GM19324 (cell line): Measurements from ENCODE around the gene CDC42BPB.

Source experiments
- ATAC-seq: cut with Tn5 transposase; IDR thresholded peaks from one replicate; pipeline ENCODE4 v1.9.1; 2021; ENCODE audit warnings: mild to moderate bottlenecking, moderate library complexity; ENCODE audit not compliant: unreplicated experiment, low FRiP score

Gene CDC42BPB

DNA sequence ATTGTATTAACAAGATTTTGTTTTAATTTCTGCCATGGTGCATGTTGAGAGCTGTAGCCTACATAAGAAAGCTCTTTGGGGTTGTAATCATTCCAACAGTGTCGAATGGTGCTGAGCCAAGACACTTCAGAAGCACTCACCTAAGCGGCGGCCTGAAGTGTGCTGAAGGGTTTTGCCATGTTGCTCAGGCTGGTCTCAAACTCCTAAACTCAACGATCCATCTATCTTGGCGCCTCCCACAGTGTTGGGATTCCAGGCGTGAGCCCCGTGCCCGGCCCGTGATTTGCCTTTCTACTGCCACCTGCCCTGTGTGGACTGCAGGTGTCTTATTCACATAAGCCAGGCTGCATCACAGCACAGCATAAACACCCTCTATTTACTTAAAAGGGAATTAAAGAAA is 86.0 kb downstream of the CDC42BPB start:
- ATAC-seq = no peak

DNA sequence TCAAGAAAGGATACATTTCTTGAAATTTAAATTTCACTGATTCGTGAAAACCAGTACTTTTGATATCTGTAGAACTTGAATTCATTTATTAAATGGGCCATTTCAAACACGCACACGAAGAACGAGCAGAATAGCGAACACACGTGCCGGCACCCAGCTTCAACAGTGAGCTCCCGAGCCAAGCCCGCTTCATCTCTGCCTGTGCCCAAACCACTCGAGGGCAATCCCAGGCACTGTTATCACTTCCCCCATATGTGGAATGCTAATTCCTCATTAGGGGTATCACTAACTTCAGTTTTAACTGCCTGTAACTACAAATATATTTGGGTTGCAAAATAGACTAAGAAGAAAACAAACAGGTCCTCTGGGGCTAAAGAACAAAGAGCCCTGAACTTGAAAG is 86.9 kb downstream of the CDC42BPB start:
- ATAC-seq = no peak

DNA sequence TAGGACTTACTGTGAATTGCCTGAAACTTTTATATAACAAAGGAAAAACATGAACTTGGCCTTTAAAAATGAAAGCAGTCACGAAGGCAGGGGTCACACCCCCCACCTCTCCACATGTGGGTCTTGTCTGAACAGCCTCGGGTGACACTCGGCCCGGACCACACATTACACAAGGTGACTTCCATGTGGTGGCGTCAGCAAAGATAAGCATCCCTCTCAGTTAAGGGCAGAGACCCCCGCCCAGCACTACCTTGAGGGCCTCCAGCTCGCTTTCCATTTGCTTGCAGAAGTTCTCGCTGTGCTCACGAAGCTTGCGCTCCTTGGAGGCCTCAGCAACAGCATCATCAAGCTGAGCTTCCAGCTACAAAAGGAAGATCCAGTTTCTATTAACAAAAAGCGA is 87.4 kb downstream of the CDC42BPB start:
- ATAC-seq = no peak

DNA sequence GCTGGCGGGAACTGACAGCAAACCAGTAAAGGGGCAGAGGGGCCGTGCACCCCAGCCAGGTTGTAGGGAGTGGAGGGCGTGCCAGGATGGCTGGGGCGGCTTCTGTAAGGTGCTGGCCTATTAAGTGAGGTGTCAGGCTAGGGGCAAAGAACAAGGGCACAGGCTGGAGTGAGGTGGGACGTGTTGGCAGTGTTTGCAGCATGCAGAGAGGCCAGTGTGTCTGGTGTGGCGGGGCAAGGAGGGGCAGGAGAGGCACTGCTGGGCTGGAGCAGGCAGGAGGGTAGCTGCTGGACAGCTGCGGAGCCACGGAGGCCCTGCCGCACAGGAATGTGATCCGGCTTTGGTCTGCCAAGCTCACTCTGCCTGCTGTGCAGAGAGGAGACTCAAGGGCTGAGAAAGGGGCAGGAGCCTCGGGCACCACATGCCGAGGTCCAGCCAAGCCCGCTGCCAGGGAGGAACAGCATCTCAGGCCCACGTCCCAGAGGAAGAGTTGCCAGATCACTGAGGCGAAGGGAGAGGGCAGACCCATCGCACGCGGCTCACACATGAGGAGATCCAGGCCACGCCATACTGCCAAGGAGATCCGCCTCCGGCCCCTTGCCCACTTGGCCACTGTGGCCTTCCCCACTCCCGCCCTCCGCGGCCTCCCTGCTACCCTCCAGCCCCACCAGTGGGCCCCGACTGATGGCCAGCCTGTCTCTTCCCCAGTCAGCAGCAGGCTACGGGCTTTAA is 88.1 kb downstream of the CDC42BPB start:
- ATAC-seq = no peak

DNA sequence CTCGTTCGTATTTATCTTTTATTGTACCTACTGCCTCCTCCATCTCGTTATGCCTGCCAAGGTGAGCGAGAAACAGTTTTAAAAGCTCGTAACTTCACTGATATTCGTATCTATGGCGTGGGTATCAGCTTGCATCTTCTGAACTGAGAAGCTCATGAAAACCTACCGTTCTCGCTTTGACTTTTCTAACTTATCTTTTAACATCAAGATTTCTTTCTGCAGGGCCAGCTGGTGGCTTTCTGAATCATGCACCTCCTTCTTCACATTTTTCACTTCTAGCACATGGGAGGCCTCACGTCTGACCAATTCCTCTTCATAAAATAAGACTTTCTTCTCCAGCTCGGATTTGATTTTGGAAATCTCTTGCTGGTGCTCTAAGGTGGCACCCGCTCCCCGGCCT is 89.0 kb downstream of the CDC42BPB start:
- ATAC-seq = no peak

DNA sequence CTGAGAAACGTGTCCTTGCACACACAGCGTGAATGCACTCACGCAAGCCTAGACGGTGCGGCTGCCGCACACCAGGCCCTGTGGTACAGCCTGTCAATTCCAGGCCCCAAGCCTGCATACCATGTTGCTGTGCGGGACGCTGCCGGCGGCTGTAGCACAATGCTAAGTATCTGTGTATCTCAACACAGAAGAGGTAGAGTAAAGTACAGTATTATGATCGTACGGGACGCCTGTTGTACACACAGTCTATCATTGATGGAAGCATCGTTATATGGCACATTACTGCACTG is 89.9 kb downstream of the CDC42BPB start:
- no peak for ATAC-seq

DNA sequence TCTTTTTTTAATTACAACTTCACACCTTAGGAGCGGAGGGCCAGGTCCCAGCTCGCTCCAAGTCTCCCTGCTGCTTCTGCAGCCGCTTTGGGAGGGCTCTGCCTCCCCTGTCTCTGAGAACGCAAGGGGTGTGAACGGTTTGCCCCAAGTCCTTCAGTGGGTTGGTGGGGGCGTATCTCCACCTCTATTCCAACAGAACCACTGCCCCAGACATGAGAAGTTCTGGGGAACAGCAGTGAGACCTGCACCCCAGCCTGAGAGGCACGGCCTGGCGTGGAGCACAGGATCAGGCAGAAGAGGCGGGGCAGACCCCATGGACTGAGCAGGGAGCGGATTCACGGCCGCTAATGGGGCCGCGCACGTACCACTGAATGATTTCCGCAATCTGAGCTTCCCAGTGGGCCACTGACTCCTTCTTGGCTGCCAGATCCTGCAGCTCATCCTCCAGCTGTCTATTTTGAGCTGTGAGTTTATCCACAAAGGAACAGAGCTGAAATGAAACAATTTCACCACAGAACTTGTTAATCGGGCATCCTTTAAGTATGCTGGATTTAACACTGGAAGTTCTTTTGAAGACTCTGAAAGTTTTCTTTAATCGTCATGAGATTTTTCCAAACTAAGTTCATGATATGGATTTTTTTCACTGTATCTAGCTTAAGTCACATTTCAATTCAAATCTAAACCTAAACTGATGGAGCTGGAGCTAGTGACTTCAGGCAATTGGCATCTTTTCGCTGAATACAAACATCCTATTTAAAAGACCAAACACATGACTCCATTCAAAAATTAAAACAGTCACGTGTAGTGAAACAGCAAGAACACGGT is 90.5 kb downstream of the CDC42BPB start:
- no peak for ATAC-seq

DNA sequence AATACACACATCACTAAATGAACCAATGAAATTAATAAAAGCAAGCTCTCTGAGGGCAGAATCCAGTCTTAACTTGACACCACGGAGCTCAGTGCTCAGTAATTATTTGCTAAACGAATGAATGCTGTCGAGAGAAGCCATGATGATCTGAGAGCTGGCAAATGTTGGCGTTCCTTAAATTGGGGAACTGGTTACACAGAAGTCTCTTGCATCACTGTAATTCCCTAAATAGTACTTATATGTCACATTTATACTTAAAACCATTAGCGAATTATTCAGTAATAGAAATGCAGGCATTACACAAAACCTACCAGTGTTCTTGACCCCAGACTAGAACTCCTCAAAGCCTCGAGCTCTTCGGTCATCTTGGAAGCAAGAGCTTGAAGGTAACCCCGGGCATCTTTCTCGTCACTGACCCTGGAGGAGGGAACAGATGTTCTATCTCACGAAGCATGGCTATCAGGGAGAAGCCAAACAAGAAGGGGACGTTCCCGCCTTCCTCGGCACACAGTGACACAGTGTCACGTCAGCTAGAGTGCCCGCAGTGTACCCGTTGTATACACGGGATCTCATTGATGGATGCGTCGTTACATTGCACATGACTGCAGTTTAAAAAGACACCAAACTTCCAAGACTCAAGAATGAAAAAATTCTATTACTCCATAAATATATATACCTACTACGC is 91.2 kb downstream of the CDC42BPB start:
- no peak for ATAC-seq

DNA sequence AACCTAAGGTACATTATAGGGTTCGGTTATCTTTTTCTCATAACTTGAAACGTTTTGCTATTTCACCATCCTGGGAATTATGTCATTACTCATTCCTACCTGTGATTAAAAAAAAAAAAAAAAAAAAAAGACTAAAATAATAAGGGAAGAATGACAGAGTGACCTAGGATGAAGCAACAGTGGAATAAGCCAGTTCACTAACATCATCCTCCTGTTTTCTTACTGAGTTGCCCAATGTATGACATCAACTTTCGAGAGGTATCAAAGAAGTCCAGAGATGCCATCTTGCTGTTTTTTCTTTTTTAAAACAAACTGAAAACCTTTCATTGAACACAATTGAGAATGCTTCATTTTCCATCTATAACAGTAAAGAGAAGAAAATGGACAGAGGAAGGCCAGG is 92.1 kb downstream of the CDC42BPB start:
- no peak for ATAC-seq

DNA sequence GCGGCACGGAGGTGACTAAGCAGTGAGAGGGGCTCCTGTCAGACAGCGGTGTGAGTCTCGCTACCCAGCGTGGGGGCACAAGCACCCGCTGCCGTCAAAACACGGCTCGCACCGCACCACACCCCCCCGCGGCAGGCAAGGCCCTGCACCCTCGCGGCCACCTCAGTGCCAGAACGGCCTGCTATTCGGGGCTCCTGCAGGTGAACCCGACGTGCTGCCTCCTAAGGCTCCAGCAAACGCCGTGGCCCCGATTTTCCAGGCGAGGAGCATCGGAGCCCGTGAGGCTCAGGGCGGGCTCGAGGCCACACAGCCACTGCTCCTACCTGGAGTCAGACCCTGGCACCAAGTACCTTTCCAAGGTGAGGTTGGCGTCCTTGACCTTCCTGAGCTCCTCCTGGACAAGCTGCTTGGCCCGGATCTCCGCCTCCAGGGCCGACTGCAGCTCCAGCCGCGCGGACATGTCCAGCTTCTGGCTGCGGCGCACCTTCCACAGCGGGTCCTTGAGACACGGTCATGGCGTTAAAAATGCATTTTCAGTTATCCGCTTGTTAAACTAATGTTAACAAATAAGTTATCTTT is 93.1 kb downstream of the CDC42BPB start:
- no peak for ATAC-seq

DNA sequence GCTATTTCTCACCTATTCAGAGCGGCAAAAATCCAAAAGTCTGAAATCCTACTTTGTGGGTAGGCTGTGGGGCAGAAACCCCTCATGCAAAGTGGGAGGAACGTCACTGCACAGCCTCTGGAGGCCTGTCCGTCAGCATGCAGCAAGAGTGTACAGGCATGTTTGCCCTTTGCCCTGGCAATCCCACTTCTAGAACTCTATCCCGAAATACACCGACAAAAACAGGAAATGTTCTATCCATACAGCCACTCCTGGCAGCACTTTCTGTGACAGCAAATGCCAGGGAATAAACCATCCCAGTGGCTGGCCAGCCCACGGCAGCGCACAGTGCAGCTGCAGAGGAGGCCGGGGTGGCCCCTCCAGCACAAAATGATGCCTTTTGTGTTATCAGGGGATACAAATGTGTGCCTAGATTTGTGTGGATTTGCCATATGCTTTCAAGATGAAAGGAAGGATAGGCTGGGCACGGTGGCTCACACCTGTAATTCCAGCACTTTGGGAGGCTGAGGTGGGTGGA is 95.2 kb downstream of the CDC42BPB start:
- no peak for ATAC-seq

DNA sequence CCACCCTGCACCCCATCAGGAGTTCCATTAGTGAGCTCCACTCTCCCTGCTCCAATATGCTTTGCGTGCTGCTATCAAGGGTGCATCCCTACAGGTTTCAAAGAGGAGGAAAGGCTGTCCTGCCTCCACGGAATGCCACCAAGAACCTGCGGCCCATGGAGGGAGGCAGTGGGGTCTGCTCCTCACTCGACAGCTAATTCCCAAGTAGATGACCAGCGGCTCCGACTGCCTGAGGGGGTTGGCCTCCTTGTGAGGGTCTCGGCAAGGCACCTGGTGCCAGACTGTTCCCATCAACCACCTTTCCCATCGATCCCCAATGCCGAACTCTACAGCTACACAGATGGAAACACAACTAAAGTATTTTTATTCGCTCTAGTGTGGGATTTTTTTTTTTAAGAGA is 98.9 kb downstream of the CDC42BPB start:
- ATAC-seq = no peak

DNA sequence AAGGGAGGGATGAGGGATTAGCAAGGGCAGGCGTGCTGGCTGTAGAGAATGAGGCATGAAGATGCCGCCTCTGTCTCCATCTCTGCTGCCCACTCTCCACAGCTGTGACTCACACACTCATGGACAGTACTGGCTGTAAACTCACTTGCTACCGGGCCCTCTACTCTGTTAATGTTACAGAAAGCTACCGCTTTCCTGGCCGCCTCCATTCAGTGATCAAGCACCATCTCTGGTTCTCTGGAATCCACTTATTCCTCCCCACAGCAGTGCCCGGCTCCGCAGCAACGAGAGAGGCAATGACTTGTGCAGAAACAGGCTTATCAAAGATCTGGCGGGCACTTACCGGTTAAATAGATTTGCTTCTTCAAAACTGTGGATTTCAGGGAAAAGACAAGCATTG is 100.1 kb downstream of the CDC42BPB start:
- no peak for ATAC-seq

DNA sequence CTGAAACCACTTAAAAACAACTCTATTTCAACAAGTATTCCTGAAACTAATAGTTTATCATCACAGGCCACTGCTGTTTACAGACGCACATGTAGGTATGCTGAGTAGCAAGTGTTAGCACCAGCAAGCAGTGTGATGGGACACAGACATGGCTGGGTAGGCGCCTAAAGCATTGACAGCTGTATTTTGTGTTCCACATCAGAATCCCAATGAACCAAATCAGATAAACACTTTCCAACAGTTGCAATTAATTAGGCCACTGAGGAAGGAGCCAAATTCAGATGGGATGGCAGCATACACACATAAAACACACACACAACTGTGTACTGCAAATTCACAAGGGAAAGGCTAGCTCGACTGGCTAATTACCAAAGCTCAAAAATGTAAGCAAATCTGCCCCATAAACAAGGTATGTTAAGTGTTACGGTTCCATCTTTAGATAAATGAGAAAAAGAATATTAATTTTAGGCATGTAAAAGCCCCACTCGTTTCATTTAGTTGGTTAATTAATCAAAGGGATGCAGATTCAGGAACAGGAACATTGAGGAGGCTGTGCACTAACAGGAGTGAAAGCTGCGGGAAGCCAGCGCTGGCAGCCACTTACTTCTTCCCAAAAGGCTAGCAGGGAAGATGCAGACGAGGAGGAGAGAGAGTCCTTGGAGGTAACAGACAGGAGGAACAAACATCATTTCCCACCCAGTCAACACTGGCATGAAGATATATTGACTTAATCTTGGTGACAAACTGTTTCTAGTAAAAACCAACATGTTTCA is 101.5 kb downstream of the CDC42BPB start:
- ATAC-seq = no peak

DNA sequence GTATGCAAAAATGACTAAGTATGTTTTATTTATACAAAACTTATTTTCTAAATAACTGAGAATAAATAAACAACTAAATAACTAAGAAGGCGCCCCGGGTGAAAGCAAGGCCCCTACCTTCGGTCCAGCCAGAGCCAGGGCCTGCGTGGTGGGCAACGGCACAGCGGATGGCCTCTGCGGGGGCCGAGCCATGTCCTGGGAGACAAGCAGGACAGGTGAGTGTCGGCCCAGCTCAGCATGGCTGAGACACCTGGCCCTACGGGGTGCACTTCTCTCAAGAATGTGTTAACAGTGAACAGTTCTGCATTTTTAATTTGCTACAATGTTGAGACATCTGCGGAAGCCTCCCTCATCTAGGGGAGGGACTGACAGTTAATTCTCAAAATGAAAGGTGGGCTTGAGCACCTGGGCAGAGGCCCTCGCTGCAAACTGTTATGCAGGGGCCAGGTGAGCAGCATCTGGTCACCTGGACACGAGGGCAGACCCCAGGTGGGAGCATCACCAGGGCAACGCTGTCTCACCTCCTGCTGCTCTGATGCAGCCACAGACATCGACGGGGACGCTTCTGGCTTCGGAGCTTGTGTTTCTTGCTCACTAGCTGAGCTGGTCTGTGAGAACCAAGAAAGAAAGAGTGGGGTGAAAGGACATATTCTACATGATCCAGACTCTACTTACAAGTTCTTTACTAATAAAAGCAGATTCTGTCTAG is 103.1 kb downstream of the CDC42BPB start:
- ATAC-seq = no peak

DNA sequence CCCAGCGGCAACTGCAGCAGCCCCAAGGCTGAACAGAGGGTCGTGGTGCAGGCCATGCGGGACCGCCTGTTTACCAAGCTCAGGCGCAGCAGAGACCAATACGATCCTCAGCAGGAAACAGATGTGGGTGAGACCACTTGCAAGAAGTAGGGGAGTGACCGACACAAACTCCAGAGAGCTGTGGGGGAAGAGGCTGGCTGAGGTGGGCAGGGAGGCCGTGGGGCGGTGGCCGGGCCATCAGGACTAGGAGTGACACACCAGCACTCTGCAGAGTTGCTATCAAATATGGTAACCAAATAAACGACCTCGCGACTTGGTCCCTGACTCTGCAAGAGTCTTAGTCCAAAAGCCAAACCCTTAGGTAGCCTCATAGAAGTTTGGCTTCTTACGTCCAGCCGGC is 104.2 kb downstream of the CDC42BPB start:
- no peak for ATAC-seq

DNA sequence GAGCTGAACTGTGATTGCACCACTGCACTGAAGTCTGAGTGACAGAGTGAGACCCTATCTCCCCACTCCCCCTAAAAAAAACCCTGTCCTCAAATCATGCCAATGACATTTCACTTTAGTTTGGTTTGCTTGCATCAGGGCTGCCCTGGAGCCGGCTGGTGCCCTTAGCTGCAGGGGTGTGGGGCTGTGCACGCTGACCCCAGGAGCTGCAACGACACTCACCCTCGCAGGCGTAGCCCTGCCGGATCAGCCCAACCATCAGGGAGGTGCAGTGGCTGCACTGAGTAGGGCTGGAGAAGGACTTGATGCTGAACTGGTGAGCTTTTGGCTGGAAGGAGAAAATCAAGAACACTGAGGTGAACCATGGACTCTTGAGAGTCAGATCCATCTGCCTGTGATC is 105.1 kb downstream of the CDC42BPB start:
- no peak for ATAC-seq

DNA sequence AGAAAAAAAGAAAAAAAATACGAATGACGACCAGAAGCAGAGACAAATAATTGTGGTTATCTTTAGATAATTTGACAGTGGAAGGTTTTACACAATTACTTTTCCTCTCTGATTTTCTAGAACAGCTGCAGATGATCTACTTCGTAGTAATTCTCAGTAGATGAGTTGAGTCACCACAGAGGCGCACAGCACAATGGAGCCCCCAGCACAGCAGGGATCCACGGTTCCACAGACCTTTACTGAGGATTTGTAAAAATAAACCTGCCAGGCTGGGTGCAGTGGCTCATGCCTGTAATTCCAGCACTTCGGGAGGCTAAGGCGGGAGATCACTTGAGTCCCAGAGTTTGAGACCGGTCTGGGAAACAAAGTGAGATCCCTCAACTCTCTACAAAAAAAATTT is 105.5 kb downstream of the CDC42BPB start:
- ATAC-seq = no peak

DNA sequence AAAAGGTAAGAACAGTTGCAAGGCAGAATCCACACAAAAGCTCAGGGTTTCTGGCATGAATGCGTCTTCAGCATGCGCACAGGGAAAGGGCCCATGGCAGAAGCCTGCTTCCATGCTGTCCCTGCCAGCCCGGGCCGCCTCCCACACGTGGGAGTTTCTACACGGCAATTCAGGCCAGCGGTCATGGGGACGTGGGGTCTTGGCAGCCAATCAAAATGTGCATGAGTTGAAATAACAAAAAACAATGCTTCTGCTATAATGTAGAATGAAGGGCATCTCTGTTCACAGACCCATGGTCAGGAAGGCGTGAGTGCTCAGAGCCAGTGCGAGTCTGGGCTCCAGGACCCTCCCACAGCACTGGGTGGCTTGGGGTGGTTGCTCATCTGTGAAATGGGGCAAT is 106.3 kb downstream of the CDC42BPB start:
- ATAC-seq = no peak
